GM12892 (cell line): Measurements from ENCODE around the gene KIFC3.

Experiments
- POLR2A ChIP-seq: IDR thresholded peaks from 2 replicates; pipeline ENCODE4 v1.6.1; 2011; ENCODE audit warnings: low read depth, low read length, control low read depth
- POLR2AphosphoS5 ChIP-seq: IDR thresholded peaks from 2 replicates; pipeline ENCODE4 v1.6.1; 2011; ENCODE audit warnings: low read depth, low read length, control low read depth

DNA sequence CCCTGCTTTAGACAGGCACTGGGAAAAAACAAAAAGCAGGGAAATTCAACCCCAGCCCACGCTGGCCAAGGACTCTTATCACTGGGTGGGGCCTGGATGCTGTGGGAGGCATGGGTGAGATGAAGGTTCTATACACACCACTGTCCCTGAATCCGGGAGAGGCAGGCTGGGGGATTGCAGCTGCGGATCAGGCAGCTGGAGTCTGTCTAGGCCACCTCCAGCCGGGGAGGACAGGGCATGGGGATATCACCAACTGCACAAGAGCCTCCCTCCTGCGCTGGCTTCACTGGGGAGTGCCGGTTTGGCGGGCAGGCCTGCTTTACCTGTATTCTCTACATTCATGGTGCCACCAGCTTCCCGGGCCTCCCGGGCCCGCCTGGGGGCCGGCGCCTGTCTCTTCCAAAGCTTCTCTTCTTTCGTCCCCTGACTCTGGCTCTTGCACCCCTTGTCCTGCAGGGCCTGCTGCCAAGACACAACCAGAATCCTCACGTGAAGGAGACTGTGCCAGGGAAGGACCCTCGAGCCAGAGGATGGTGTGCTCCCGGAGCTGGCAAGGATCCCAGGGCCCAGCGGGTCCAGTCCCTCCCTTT lies 13.9 kb downstream of the KIFC3 start:
- TF ChIP-seq POLR2AphosphoS5 (no peak), POLR2A (no peak)
